ENCODE measurements around the gene PMFBP1.

DNA sequence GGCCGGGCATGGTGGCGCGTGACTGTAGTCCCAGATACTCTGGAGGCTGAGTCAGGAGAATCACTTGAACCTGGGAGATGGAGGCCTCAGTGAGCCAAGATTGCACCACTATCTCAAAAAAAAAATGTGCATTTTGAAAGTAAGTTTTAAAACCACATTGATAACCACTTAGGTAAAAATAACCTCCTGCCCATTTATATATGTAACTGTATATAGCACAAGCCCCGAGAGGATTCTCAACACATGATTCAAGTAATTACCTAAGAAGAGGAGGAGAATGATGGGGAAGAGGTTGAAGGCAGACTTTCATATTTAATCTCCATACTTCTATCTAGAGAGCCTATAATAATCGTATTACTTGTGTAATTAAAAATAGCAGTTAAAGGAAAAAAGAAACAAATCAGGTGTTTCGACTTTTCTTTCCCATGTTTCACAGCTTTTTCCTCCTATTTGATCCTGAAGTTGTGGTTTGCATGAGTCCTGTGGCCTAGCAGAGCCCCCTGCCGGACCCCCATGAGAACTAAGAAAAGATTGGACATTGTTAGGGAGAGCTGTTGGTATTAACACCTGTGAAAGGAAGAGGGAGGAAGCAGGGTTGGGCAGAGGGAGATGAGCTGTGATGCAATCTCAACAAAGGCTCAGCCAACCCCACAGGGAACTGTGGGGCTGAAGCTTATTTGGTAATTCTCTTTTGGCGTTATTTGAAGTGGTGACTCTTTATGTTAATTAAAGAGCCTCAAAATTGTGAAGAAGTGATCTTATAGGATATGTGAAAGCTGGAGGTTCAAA is 22.1 kb downstream of the PMFBP1 start:
- TF ChIP-seq, protein P1, sequence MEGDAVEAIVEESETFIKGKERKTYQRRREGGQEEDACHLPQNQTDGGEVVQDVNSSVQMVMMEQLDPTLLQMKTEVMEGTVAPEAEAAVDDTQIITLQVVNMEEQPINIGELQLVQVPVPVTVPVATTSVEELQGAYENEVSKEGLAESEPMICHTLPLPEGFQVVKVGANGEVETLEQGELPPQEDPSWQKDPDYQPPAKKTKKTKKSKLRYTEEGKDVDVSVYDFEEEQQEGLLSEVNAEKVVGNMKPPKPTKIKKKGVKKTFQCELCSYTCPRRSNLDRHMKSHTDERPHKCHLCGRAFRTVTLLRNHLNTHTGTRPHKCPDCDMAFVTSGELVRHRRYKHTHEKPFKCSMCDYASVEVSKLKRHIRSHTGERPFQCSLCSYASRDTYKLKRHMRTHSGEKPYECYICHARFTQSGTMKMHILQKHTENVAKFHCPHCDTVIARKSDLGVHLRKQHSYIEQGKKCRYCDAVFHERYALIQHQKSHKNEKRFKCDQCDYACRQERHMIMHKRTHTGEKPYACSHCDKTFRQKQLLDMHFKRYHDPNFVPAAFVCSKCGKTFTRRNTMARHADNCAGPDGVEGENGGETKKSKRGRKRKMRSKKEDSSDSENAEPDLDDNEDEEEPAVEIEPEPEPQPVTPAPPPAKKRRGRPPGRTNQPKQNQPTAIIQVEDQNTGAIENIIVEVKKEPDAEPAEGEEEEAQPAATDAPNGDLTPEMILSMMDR (IDR thresholded peaks at IDR 0.05): no peak
- TF ChIP-seq POLR2A (IDR thresholded peaks at IDR 0.05): no peak

Data from heart left ventricle (tissue), 13 donors.